Astrocyte (in vitro differentiated cells and primary cell): ENCODE data around the gene KIRREL3. TPM values are rescaled to one million over a fixed set of nuclear protein-coding genes. Genes with fewer than 3 reads are reported as not detected.
A peak's percentile ranks its signal among the peaks of the same experiment; 100 is the strongest.

Experiments used
- DNase-seq: peaks from one replicate; pipeline ENCODE4 v3.0.0-alpha.2; 2010; ENCODE audit warnings: low read depth
- FAIRE-seq: peaks from 2 replicates; lab custom pipeline; 2011; peaks lifted over from hg19 to GRCh38; lab: Jason Lieb, UNC
- H2AFZ ChIP-seq: 2 replicates; pipeline ENCODE4 v1.6.0; 2012; ENCODE audit warnings: low read depth, low read length, inconsistent platforms
- H3K27ac ChIP-seq: 2 replicates; pipeline ENCODE4 v1.5.1; 2011; ENCODE audit warnings: low read depth, low read length, inconsistent platforms
- H3K27me3 ChIP-seq: 2 replicates; pipeline ENCODE4 v1.6.0; 2011; ENCODE audit warnings: low read length, inconsistent platforms; ENCODE audit not compliant: insufficient read depth
- H3K36me3 ChIP-seq: 2 replicates; pipeline ENCODE4 v1.5.1; 2011; ENCODE audit warnings: low read length, inconsistent platforms; ENCODE audit not compliant: insufficient read depth
- H3K4me1 ChIP-seq: 2 replicates; pipeline ENCODE4 v1.5.1; 2011; ENCODE audit warnings: low read length, inconsistent platforms; ENCODE audit not compliant: insufficient read depth
- H3K4me2 ChIP-seq: 2 replicates; pipeline ENCODE4 v1.6.0; 2012; ENCODE audit warnings: low read length, inconsistent platforms
- H3K4me3 ChIP-seq: 2 replicates; pipeline ENCODE4 v1.5.1; 2011; ENCODE audit warnings: low read depth, mild to moderate bottlenecking, low read length, inconsistent platforms; ENCODE audit not compliant: insufficient read depth
- H3K79me2 ChIP-seq: 2 replicates; pipeline ENCODE4 v1.6.0; 2012; ENCODE audit warnings: mild to moderate bottlenecking, low read length, inconsistent platforms; ENCODE audit not compliant: insufficient read depth
- H3K9ac ChIP-seq: 2 replicates; pipeline ENCODE4 v1.6.0; 2012; ENCODE audit warnings: mild to moderate bottlenecking, low read length, inconsistent platforms
- H3K9me3 ChIP-seq: 2 replicates; pipeline ENCODE4 v1.5.1; 2012; ENCODE audit warnings: low read depth, mild to moderate bottlenecking, low read length, inconsistent platforms; ENCODE audit not compliant: insufficient read depth
- H4K20me1 ChIP-seq: 2 replicates; pipeline ENCODE4 v1.6.0; 2012; ENCODE audit warnings: low read length, inconsistent platforms; ENCODE audit not compliant: insufficient read depth
- H3K27ac Mint-ChIP-seq: one replicate; pipeline ENCODE4 v1.8.0; 2021; ENCODE audit warnings: mild to moderate bottlenecking, mixed read lengths; ENCODE audit not compliant: unreplicated experiment
- H3K27me3 Mint-ChIP-seq: one replicate; pipeline ENCODE4 v1.8.0; 2021; ENCODE audit warnings: low read depth, mixed read lengths; ENCODE audit not compliant: unreplicated experiment
- H3K36me3 Mint-ChIP-seq: one replicate; pipeline ENCODE4 v1.8.0; 2021; ENCODE audit warnings: low read depth, mixed read lengths; ENCODE audit not compliant: unreplicated experiment
- H3K4me1 Mint-ChIP-seq: one replicate; pipeline ENCODE4 v1.8.0; 2021; ENCODE audit warnings: low read depth, mixed read lengths; ENCODE audit not compliant: unreplicated experiment
- H3K4me3 Mint-ChIP-seq: one replicate; pipeline ENCODE4 v1.8.0; 2021; ENCODE audit warnings: mild to moderate bottlenecking, moderate library complexity, mixed read lengths; ENCODE audit not compliant: unreplicated experiment
- H3K9me3 Mint-ChIP-seq: one replicate; pipeline ENCODE4 v1.8.0; 2021; ENCODE audit warnings: mild to moderate bottlenecking, mixed read lengths; ENCODE audit not compliant: unreplicated experiment
- EZH2 ChIP-seq: IDR thresholded peaks from 2 replicates; pipeline ENCODE4 v1.6.1; 2012; ENCODE audit warnings: mild to moderate bottlenecking, low read length, inconsistent platforms; ENCODE audit not compliant: insufficient read depth
- total RNA-seq: library from RNA; stranded (reverse); gene quantifications from 2 replicates; pipeline ENCODE4 v1.2.1, GENCODE V29; 2021
- TF ChIP-seq, protein P1 (sequence below): IDR thresholded peaks from 2 replicates; pipeline ENCODE4 v1.5.1; 2011; ENCODE audit warnings: low read depth, mild to moderate bottlenecking, inconsistent platforms, low read length, moderate library complexity; ENCODE audit not compliant: insufficient read depth

Gene KIRREL3
- total RNA-seq, 1 donor from 2014 or later = 0.91 TPM

GRCh38 chr11:126702165-126702720 lies 298.3 kb downstream of the KIRREL3 start:
- Mint-ChIP-seq H3K27me3 (peaks cover 2% of the 10 kb centered on the region), H3K36me3 (no peaks in the 10 kb centered on the region), H3K9me3 (no peaks in the 10 kb centered on the region), H3K4me1 (peaks cover 17% of the 10 kb centered on the region), H3K4me3 (no peak overlapping the region), H3K27ac (no peak overlapping the region)
- FAIRE-seq = no peak
- H3K4me1 ChIP-seq = no peaks in the 10 kb centered on the region
- peak; percentile 14 for DNase-seq
- no peaks in the 10 kb centered on the region for H3K9me3 ChIP-seq
- no peaks in the 10 kb centered on the region for H3K79me2 ChIP-seq
- no peak overlapping the region for H3K4me3 ChIP-seq
- TF ChIP-seq EZH2 = no peak
- TF ChIP-seq, protein P1, sequence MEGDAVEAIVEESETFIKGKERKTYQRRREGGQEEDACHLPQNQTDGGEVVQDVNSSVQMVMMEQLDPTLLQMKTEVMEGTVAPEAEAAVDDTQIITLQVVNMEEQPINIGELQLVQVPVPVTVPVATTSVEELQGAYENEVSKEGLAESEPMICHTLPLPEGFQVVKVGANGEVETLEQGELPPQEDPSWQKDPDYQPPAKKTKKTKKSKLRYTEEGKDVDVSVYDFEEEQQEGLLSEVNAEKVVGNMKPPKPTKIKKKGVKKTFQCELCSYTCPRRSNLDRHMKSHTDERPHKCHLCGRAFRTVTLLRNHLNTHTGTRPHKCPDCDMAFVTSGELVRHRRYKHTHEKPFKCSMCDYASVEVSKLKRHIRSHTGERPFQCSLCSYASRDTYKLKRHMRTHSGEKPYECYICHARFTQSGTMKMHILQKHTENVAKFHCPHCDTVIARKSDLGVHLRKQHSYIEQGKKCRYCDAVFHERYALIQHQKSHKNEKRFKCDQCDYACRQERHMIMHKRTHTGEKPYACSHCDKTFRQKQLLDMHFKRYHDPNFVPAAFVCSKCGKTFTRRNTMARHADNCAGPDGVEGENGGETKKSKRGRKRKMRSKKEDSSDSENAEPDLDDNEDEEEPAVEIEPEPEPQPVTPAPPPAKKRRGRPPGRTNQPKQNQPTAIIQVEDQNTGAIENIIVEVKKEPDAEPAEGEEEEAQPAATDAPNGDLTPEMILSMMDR = no peak
- H3K36me3 ChIP-seq = no peaks in the 10 kb centered on the region
- H3K9ac ChIP-seq = no peak overlapping the region
- no peak overlapping the region for H2AFZ ChIP-seq
- no peak overlapping the region for H3K4me2 ChIP-seq
- H4K20me1 ChIP-seq = no peaks in the 10 kb centered on the region
- no peak overlapping the region for H3K27ac ChIP-seq
- no peaks in the 10 kb centered on the region for H3K27me3 ChIP-seq

DNA sequence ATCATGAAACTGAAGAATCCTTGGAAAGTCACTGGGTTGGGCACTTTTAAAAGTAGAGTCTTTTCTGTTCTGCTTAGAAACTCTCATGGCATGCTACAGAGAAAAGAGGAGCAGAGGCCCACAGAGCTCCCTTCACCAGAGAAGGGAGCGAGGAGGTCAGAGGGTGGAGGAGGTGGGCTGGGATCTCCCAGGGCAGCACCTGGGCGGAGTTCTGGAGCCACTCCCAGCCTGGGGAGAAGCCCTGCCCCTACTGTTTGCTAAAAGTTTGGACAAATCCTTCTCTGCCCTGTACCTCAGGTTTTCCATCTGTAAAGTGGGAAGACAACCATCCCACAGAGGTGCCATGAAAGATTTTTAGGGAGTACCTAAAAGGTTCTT lies 299.1 kb downstream of the KIRREL3 start:
- H3K27ac Mint-ChIP-seq = no peak overlapping the region
- Histone ChIP-seq H3K9me3 (no peaks in the 10 kb centered on the region), H3K4me2 (no peak overlapping the region), H3K27me3 (no peaks in the 10 kb centered on the region), H3K79me2 (no peaks in the 10 kb centered on the region), H3K9ac (no peak overlapping the region), H3K36me3 (no peaks in the 10 kb centered on the region), H3K27ac (no peak overlapping the region), H3K4me3 (no peak overlapping the region), H3K4me1 (no peaks in the 10 kb centered on the region), H4K20me1 (no peaks in the 10 kb centered on the region), H2AFZ (no peak overlapping the region)
- no peak for DNase-seq
- FAIRE-seq = no peak
- H3K36me3 Mint-ChIP-seq = no peaks in the 10 kb centered on the region
- no peaks in the 10 kb centered on the region for H3K9me3 Mint-ChIP-seq
- H3K4me1 Mint-ChIP-seq = peaks cover 17% of the 10 kb centered on the region
- H3K27me3 Mint-ChIP-seq = peaks cover 2% of the 10 kb centered on the region
- no peak overlapping the region for H3K4me3 Mint-ChIP-seq
- TF ChIP-seq, protein P1 = no peak
- no peak for TF ChIP-seq EZH2

DNA sequence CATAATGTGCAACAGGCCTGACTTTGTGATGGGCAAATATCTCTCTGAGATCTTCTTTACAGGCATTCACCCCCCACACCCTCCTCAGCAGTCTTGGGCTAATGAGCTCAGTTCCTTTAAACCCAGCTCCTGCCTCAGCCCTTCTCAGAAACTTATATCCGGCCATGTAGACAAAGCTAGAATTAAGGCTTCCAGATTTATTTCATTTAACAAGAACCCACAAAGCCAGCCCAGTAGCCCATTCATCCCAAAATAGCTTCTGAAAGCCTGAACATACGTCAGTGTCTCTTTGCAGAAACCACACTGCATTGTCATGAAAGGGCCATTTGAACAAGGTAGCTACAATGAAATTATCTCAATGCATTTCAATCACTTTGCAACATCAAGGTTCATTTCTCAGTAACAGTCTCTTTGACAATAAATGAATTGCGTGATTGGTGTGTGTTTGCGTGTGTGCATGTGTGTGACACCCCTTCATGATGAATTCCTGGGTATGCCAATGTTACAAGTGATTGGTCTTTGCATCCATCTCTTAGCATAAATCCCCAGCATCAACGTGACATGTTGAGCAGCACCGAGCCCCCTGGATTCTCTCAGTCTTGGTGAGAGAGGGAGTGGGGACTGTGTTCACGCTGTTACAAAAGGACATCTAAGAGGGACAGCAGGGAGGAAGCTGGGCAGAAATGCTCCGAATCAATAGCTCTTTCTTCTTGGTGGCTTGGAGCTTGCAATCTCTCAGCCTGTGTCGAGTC lies 299.6 kb downstream of the KIRREL3 start:
- FAIRE-seq (no peak), DNase-seq (peak; percentile 12)
- Histone ChIP-seq H3K27ac (no peak overlapping the region), H3K4me3 (no peak overlapping the region), H3K4me1 (no peaks in the 10 kb centered on the region), H3K36me3 (no peaks in the 10 kb centered on the region), H3K4me2 (no peak overlapping the region), H4K20me1 (no peaks in the 10 kb centered on the region), H3K79me2 (no peaks in the 10 kb centered on the region), H3K27me3 (no peaks in the 10 kb centered on the region), H3K9me3 (no peaks in the 10 kb centered on the region), H3K9ac (no peak overlapping the region), H2AFZ (no peak overlapping the region)
- Mint-ChIP-seq H3K36me3 (no peaks in the 10 kb centered on the region), H3K9me3 (peaks cover 2% of the 10 kb centered on the region), H3K4me3 (no peak overlapping the region), H3K27me3 (peaks cover 2% of the 10 kb centered on the region), H3K4me1 (peaks cover 17% of the 10 kb centered on the region), H3K27ac (no peak overlapping the region)
- TF ChIP-seq, protein P1 = no peak
- TF ChIP-seq EZH2 = no peak
